SK-N-MC (cell line): ENCODE data around the gene SUMO1.
"Not testable (repeated sequence)": the region's sequence is repeated elsewhere in the genome, so short reads cannot be mapped to it uniquely, and the experiment has no call there.

Source experiments
- DNase-seq: peaks from one replicate; pipeline ENCODE4 v3.0.0-alpha.2; 2011; ENCODE audit warnings: low read depth, low spot score
- H3K27ac ChIP-seq: fragments of 200-600 bp; sonication (generic); 2 replicates; pipeline ENCODE4 v1.5.1; 2016; ENCODE audit warnings: mixed run types
- H3K36me3 ChIP-seq: fragments of 200-600 bp; sonication (generic); 2 replicates; pipeline ENCODE4 v1.6.1; 2017; ENCODE audit warnings: antibody characterized with exemption, low read length, mixed read lengths; ENCODE audit not compliant: insufficient read depth
- H3K4me3 ChIP-seq: fragments of 200-600 bp; sonication (generic); 2 replicates; pipeline ENCODE4 v1.5.1; 2016
- H3K9ac ChIP-seq: fragments of 200-600 bp; sonication (generic); 2 replicates; pipeline ENCODE4 v1.8.0; 2017; ENCODE audit warnings: mixed run types, mixed read lengths; ENCODE audit not compliant: insufficient read length
- H3K9me3 ChIP-seq: fragments of 200-600 bp; sonication (generic); 2 replicates; pipeline ENCODE4 v1.6.1; 2017; ENCODE audit warnings: low read depth, mild to moderate bottlenecking, antibody characterized with exemption, low read length, moderate library complexity, mixed read lengths
- EZH2 ChIP-seq: fragments of 200-600 bp; sonication (generic); IDR thresholded peaks from one replicate; pipeline ENCODE4 v1.6.1; 2017; ENCODE audit warnings: antibody characterized with exemption
- FOXP2 ChIP-seq: optimal IDR thresholded peaks from 2 replicates; pipeline ENCODE3; 2011; ENCODE audit warnings: mild to moderate bottlenecking, moderate library complexity; ENCODE audit not compliant: insufficient read depth; ENCODE audit errors: extremely low read length, control extremely low read depth
- POLR2AphosphoS5 ChIP-seq: IDR thresholded peaks from 2 replicates; pipeline ENCODE4 v1.6.1; 2012; ENCODE audit warnings: mild to moderate bottlenecking, low read depth, low read length, borderline replicate concordance

SUMO1 gene

DNA sequence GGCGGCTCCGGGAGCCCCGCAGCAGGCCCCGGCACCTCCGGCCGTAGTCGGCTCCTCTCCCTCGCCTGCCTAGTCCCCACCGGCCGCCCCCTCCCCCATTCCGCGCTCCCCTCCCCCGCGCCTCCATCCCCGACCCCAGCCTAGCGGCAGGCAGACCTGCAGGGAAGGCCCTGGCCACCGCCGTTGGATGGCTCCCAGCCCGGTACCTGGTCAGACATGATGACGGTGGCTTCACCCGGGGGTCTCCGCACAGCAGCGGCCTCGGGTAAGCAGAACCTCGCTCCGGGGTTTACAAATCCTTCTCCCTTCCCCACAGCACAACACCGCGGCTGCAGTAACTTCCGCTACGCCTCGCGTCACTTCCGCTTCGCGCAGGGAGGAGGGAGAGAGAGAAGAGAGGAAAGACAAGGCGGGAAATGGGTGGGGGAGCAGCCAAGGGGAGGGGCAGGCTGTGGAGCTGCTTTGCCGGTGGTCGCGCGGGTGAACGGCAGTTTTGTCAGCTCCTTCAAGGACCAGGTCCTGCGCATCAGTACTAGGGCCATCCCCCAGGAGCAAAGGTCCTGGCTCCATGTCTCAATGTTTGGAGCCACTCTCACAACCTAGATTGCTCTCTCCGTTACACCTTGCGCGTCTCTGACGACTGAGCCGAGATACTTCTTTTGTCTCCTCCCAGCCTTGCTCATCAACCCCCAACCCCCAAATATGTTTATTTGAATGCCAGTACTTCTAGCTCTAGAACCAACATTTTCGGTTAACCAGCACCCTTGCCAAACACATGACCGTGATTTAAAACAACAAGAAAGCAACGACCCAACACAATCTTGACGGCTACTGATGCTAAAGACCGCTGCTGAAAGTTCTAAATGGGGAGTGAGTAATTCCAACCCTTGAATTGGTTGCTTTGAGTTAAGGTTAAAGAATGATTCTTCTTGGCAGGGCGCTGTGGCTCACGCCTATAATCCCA, at the start of gene SUMO1:
Gene SUMO1, minus strand, starts transcription at position 364 of the 964 bp plus-strand sequence. Its CDS starts 146 bp downstream, at position 218.
- DNase-seq: peak; percentile 68
- Histone ChIP-seq H3K36me3 (peaks cover 3% of the 10 kb centered on the region), H3K9me3 (no peaks in the 10 kb centered on the region), H3K9ac (peak within 1 kb of the TSS; percentile 96), H3K4me3 (peak within 1 kb of the TSS; percentile 93), H3K27ac (peak within 1 kb of the TSS; percentile 66)
- no peak for TF ChIP-seq FOXP2
- TF ChIP-seq POLR2AphosphoS5: peak; percentile 93

DNA sequence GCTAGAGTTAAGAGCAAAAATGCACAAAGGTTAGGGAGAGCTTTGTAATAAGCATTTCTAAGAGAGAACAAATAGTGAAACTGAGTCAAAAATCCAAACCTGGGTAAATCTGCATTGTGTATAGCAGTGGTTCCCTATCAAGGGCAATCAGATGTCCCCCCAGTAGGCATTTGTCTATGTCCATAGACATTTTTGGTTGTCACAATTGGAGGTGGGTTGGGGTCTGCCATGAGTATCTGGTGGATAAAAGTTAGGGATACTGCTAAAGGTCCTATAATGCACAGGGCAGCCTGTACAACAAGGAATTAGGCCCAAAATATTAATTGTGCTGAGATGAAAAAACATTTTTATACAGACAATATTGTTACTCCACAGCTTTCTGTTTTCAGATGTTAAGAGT, 48.2 kb upstream of the SUMO1 start:
- Histone ChIP-seq H3K36me3 (peaks cover 98% of the 10 kb centered on the region), H3K9ac (no peak overlapping the region), H3K27ac (no peak overlapping the region), H3K9me3 (no peaks in the 10 kb centered on the region), H3K4me3 (no peak overlapping the region)
- no peak for TF ChIP-seq POLR2AphosphoS5
- no peak for TF ChIP-seq FOXP2
- no peak for TF ChIP-seq EZH2
- DNase-seq: no peak

DNA sequence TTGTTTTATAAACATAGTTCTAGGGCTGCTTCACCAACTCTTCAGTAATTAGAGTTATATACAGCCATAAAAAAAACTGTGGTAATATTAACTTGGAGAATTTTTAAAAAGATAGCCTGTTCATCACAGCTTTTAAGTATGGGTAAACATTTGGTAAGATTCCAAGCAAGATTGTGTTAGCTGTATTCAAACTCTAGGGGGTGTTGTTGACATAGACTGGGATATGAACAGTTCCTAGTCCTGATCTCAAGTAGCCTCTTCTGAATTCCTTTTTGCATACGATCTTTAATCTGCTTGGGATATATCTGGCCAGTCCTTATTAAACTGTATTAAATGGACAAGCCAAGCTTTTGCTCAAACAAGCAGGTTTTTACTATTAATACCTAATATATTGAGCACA, 40.5 kb upstream of the SUMO1 start:
- Histone ChIP-seq H3K4me3 (no peak overlapping the region), H3K9me3 (no peaks in the 10 kb centered on the region), H3K36me3 (peaks cover 92% of the 10 kb centered on the region), H3K27ac (no peak overlapping the region), H3K9ac (no peak overlapping the region)
- TF ChIP-seq POLR2AphosphoS5: no peak
- no peak for TF ChIP-seq FOXP2
- TF ChIP-seq EZH2: no peak
- no peak for DNase-seq

DNA sequence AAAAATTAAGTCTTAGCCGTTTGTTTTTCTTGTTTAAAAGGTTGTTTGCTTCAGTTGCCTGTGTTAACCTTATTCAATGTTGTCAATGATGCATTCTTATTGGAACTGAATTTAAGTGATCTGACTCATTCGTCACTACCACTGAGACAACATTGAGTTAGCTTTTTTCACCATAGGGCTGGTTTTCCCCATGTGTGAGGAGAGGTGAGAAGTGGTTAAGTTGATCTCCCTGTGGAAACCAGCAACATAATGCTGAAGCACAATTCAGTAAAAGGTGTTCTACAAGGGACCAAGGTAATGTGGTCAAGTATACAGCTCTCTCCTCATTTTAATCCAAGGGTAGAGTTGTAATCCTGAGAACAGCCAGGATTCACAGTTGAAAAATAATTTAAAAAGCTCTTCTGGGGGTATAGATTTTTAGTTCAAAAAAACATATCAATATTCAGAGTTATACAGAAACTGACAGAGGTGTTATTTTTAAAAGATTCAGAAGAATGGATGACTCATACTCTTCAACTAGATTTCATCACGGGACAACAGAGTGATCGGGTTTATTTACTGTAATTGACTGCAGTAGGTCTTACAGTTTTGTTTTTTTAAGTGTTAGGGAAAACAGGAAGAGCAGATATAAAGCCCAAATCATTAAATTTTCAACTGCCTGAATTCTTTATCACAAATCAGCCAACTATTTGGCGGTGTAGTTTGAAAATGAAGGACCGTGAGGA, 39.8 kb upstream of the SUMO1 start:
- no peaks in the 10 kb centered on the region for H3K9me3 ChIP-seq
- H3K4me3 ChIP-seq: no peak overlapping the region
- H3K27ac ChIP-seq: peak overlapping the region; percentile 50; the same call in 1 of the 2 replicates
- TF ChIP-seq EZH2 (no peak), FOXP2 (no peak)
- DNase-seq: no peak
- H3K36me3 ChIP-seq: peaks cover 84% of the 10 kb centered on the region
- H3K9ac ChIP-seq: no peak overlapping the region

- not testable (repeated sequence) for H3K9me3 ChIP-seq, H3K27ac ChIP-seq, H3K4me3 ChIP-seq, H3K9ac ChIP-seq, DNase-seq
- H3K36me3 ChIP-seq: peaks cover 67% of the 10 kb centered on the region
Measured at GRCh38 chr2:202276078-202276720, 37.8 kb upstream of the SUMO1 start.

GRCh38 chr2:202270487-202270886, 32.1 kb upstream of the SUMO1 start:
- Histone ChIP-seq H3K9ac (no peak overlapping the region), H3K36me3 (peaks cover 29% of the 10 kb centered on the region), H3K4me3 (no peak overlapping the region), H3K9me3 (no peaks in the 10 kb centered on the region), H3K27ac (no peak overlapping the region)
- no peak for DNase-seq
- TF ChIP-seq EZH2 (no peak), FOXP2 (no peak), POLR2AphosphoS5 (no peak; the same call in 1 of the 2 replicates)

GRCh38 chr2:202269585-202269984, 31.2 kb upstream of the SUMO1 start:
- TF ChIP-seq POLR2AphosphoS5 (no peak), EZH2 (no peak), FOXP2 (no peak)
- Histone ChIP-seq H3K36me3 (peaks cover 20% of the 10 kb centered on the region), H3K4me3 (peak overlapping the region; percentile 13; the same call in 1 of the 2 replicates), H3K27ac (no peak overlapping the region), H3K9ac (no peak overlapping the region), H3K9me3 (no peaks in the 10 kb centered on the region)
- no peak for DNase-seq

DNA sequence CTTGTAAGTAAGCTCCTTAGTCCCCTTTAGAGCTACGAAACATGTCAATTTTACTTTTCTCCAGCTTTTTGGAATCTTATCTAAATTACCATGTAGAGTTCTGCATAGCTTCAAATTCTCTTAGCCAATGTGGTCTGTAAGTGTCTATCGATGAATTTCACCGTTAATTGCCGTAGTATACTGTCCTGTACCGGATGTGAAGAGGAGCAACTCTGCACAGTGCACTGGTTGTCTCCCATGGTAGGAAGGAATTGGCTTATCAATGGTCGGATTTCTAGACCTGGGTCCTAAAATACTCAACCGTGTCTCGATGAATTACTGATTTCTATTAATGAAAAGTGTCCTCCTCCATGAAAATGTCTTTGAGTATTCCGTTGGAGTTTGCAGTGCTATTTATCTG, 29.1 kb upstream of the SUMO1 start:
- Histone ChIP-seq H3K36me3 (peaks cover 18% of the 10 kb centered on the region), H3K27ac (no peak overlapping the region), H3K9ac (peak overlapping the region; percentile 100), H3K9me3 (no peaks in the 10 kb centered on the region), H3K4me3 (peak overlapping the region; percentile 93)
- TF ChIP-seq EZH2 (no peak), FOXP2 (no peak), POLR2AphosphoS5 (no peak)
- DNase-seq: no peak
